NK-92 (cell line): ENCODE results near the gene TNXB.

Experiments
- DNase-seq: peaks from one replicate; lab custom pipeline; 2025; ENCODE audit not compliant: unreplicated experiment; lab: John Stamatoyannopoulos, UW

TNXB gene

GRCh38 chr6:32087574-32088486 lies 21.3 kb downstream of the TNXB start:
- no peak for DNase-seq

- DNase-seq: no peak
Measured at GRCh38 chr6:32086661-32087573, 22.2 kb downstream of the TNXB start.

GRCh38 chr6:32085759-32086459 lies 23.2 kb downstream of the TNXB start:
- no peak for DNase-seq

GRCh38 chr6:32084780-32085179 lies 24.4 kb downstream of the TNXB start:
- no peak for DNase-seq

- DNase-seq: no peak
Measured at GRCh38 chr6:32083812-32084768, 25.0 kb downstream of the TNXB start.

- no peak for DNase-seq
Measured at GRCh38 chr6:32082935-32083334, 26.2 kb downstream of the TNXB start.

- no peak for DNase-seq
Measured at GRCh38 chr6:32082478-32082877, 26.7 kb downstream of the TNXB start.

- DNase-seq: no peak
Measured at GRCh38 chr6:32081168-32081990, 27.8 kb downstream of the TNXB start.

- no peak for DNase-seq
Measured at GRCh38 chr6:32079566-32080290, 29.4 kb downstream of the TNXB start.

- no peak for DNase-seq
Measured at GRCh38 chr6:32076321-32076809, 32.8 kb downstream of the TNXB start.

- no peak for DNase-seq
Measured at GRCh38 chr6:32075781-32076180, 33.4 kb downstream of the TNXB start.

- no peak for DNase-seq
Measured at GRCh38 chr6:32074996-32075532, 34.1 kb downstream of the TNXB start.

GRCh38 chr6:32073613-32074012 lies 35.5 kb downstream of the TNXB start:
- DNase-seq: no peak

GRCh38 chr6:32073101-32073500 lies 36.0 kb downstream of the TNXB start:
- no peak for DNase-seq

GRCh38 chr6:32070814-32071543 lies 38.2 kb downstream of the TNXB start:
- DNase-seq: no peak

- no peak for DNase-seq
Measured at GRCh38 chr6:32069878-32070515, 39.1 kb downstream of the TNXB start.

- DNase-seq: no peak
Measured at GRCh38 chr6:32069460-32069859, 39.7 kb downstream of the TNXB start.
